Measurements from ENCODE around the gene NAV1.
"Not testable (repeated sequence)": the region's sequence is repeated elsewhere in the genome, so short reads cannot be mapped to it uniquely, and the experiment has no call there.

The NAV1 gene

DNA sequence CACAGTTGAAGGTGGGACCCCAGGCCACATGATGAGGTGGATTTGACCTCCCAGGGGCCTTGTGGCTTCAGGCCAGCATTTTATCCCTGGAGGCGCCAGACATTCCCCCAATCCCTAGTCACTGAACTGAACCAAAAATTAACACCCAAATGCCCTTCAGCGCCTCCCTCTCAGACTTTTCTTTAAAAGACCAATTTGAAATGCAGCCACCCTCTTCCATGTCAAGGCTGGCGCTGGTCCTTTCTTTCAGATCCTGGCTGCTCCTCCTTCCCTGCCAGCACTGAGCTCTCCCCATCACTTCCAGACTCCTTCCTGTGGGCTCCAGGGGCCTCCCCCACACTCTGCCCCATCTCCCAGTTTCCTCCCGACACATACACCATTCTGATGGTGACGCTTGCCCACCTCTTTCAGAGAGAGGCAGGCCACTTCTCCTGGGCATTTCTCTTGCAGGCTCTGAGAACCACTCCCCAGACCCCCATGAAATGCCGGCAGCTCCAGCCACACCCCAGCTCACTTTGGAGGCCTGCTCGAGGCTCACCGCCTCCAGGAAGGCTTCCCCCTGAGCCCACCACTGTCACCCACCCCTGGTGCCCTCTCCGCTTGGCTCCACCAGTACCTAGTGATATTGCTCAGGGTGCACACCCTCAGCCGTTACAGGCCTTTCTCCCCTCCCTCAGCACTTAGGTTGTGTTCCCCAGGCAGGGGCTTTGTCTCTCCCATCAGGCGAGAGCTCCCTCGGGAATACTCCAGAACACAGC, 27.0 kb downstream of the NAV1 start:
- no peak for DNase-seq

DNA sequence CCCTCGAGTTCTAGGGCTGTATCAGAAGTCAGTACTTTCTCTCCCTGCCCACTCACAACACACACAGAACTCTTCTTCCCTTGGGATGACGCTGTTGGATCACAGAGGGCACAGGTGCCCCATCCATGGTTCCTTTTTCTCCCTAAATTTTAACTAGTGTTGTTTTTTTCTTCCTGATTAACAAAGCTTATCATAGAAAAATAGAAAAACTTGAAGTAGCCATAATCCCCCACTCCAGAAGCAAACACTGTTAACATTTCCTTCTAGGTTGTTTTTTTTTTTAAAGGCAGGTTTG, 27.5 kb downstream of the NAV1 start:
- no peak for DNase-seq

DNA sequence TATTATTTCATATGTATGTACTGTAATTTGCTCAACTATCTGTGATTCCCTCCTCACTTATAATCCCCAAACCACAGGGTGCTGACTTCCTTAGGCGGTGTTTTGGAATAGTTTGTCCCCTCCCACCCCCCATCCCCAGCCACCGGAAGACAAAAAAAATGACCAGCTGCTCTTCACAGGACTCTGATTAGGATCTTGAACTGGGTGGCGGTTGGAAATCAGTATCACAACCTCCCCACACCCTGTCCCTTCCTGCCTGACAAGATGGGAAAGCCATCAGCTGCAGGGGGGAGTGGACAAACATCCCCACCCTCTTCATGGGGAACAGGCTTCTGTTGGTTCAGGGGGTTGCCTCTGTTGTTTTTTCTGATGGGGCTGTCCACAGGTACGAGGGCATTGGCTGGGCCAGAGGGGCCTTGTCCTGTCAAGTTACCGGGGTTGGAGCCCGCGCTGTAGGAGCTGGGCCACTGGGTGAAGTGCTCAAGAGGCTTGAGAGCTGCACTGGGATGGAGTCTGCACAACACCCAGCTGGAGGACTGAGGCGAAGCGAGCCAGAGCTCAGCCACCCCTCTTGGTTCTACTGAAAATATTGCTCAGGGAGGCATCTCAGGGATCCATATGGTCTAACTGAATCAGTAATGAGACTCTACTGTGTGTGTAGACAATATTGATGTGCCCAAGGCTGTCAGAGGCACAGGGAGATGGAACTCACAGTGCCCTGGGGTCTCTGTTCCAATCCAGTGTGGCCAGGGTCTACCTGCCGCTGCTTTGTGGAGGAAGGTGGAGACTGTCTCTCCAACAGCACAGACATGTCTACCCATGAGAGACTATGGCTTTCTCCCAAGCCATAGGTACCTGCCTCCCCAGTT, 28.2 kb downstream of the NAV1 start:
- DNase-seq = no peak

DNA sequence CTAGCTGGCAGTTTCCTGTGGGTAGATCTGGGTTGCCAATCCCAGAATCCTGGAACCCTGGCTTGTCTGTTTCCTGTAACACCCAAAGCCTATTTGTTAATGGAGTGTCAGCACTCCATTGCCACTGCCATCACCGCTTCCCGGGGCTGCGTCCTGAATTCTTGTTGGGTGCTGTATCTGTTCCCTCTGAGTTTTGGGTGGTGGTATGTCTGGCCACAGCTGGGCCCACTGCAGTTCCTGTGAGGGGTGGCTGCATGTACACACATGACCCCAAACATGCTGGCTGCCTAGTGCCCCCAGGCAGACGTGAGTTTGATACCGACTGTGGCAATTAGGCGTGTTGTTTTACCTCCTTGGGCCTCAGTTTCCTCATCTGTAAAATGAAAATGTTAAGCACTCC, 29.3 kb downstream of the NAV1 start:
- no peak for DNase-seq

DNA sequence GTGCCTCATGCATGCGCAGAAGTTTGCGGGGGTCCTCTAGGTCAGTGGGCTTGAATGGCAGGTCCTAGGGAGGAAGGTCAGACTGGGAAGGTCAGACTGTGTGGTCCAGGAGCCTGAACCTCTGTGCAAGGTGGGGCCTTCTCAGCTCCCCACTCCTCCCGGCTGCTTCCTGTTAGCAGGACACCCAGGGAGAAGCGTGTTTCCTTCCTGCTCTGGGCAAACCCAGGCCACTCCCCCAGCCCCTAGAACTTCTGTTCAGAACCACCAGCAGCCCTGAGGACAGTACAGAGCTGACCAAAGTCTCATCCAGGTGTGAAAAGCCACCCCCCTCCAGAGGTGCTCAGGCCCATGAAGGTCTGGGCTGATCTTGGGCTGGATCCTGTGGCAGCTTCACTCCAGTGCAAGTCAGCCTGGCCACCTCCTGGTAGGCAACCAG, 29.9 kb downstream of the NAV1 start:
- DNase-seq = no peak

DNA sequence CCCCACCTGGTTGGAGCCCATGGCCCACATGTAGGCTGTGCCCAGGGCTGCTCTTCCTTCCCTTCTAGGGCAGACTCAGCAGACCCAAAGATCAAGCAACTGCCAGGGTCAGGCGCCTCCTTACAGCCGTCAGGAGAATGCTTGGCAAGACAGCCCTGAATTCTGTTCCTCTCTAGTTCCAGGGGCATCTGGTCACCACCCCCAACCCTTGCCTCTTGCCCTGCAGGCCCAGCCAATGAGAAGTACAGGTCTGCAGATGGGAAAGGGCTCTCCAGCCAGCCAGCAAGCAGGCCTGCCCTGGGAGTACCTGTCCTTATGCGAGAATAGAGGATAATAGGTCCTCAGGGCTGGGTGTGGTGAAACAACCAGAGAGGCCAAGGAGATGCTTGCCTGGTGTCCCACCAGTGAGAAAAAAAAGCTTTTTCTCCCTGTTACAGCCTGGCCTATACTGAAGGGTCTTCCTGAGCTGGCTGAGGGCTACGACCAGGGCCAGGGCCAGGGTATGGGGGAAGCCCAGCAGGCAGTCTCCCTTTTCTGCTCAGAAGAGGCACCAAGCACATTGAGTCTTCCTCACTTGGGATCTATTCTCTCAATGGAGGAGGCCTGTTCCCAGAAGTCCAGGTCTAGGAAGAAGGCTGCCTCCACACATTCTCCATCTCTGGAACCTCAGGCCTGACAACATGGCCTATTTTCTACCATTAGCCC, 31.4 kb downstream of the NAV1 start:
- no peak for DNase-seq

DNA sequence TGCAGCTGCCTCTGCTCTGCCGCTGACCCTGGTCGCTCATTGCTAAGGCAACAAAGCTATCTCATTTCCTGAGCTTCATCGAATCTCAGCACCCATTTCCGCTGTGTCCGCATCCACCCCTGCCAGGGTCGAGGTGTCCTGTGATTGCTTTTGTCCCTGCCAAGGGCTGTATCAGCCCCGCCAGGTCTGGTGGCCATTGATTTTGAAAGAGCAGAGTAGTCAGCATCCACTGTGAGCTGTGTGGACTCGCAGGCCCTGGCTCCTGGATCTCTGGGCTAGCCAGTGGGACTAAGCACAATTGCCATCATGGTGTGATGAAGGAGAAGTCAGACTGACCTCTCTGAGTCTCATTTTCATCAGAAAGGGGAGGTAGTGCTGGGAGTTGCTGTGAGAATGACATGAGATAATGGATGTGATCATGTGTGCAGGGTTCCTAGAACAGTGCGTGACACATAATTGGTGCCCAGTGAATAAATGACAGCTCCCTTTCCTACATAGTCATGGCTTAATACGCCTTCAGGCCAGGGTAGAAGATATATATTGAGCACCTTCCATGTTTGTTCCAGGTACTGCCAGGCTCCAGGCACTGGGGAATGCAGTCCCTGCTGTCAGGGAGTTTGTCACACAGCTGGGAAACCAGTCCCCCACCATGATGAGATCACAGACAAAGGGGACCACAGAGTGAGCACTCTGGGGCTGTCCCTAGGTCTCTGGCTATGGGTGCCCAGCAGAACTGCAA, 32.1 kb downstream of the NAV1 start:
- DNase-seq = no peak

DNA sequence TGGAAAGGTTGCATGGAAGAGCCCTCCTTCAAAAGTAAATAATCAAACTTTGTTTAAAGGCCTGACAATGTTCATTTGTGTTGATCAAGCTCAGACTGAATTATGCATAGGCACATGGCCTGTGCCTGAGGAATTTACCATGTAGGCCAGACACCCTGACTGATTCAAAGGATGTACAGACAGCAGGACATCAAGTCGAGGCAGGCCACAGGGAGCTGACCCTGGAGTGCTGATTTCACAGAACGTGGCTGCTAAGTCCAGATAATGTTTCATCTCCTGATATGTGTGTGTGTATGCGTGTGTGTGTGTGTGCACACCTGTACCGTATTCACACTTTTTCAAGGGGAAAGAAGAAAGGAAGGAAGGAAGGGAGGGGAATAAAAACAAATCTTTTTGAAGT, 34.1 kb downstream of the NAV1 start:
- DNase-seq = no peak

DNA sequence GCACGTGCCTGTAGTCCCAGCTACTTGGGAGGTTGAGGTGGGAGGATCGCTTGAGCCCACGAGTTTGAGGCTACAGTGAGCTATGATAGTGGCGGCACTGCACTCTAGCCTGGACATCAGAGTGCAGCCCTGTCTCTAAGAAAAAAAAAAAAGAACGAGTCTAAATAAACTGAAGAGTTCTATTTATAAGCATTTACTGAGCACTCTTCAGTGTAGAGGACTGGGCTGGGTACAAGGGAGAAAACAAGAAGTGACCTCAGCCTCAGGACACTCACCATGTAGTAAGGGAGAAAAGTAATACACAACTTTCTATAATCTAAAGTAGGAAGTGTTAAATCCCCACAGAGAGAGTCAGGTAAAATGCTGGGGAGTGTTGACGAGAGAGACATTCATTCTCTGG, 35.0 kb downstream of the NAV1 start:
- DNase-seq = no peak

DNA sequence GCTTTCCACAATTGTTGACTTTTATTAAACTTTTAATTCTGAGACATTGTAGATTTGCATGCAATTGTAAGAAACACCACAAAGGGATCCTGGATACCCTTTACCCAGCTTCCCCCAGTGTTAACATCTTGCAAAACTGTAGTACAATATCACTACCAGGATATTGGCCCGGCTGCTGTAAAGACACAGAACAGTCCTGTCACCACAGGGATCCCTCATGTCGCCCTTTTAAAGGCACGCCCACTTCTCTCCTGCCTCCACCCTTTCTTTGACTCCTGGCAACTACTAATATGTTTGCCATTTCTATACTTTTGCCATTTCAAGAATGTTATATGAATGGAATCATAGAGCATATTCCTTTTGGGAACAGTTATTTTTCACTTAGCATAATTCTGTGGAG, 37.0 kb downstream of the NAV1 start:
- no peak for DNase-seq

DNA sequence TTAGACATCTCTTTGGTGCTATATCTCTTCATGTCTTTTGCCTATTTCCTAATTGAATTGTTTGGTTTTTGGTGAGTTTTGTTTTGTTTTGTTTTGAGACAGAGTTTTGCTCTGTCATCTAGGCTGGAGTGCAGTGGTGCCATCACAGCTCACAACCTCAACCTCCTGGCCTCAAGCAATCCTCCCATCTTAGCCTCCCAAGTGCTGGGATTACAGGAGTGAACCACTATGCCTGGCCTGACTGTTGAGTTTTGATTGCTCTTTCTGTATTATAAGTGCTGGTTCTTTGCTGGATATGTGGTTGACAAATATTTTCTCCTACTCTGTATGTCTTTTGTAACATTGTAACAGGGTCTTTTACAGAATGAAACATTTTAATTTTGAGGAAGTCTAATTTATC, 38.0 kb downstream of the NAV1 start:
- DNase-seq = no peak

DNA sequence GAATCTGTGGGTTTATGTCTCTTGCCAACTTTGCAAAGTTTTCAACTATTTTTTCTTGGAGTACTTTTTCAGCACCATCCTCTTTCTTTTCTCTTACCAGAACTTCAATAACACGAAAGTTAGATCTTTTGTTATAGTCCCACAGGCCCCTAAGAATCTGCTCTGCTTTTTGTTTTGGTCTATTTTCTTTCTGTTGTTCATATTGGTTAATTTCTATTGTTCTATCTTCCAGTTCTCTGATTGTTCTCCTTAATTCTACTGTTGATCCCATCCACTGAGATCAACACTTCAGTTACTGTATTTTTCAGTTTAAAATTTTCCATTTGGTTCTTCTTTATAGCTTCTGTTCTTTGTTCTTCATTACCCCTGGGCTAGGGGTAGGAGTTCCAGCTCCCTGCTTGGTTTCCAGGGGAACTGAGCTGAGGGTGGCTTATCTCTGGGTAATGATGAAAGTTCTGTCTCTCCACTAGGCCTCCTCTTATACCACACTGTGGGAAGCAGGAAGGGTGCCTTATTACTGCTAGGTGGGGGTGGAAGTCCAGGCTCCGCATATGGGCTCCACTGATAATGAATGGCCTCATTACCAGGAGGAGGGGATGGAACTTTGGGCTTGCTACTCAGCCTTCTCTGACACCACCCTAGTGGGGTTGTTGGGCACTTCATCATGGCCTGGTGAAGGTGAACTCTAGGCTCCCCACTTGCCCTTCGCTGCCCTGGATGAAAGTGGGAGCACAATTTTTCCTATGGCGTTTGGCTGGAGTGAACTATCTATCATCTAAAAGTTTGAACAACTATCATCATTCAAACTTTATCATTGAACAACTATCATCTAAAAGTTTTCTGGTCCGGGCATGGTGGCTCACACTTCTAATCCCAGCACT, 39.3 kb downstream of the NAV1 start:
- no peak for DNase-seq

DNA sequence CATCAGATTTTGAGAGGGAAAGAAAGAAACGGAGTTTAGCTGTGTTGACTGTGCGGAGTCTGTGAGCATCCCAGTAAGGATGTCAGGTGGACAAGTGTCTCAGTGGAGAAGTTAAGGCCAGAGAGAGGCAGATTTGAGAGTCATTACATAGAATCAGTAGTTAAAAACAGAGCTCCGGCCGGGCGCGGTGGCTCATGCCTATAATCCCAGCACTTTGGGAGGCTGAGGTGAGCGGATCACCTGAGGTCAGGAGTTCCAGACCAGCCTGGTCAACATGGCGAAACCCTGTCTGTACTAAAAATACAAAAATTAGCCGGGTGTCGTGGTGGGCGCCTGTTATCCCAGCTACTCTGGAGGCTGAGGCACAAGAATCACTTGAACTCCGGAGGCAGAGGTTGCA, 42.4 kb downstream of the NAV1 start:
- DNase-seq = not testable (repeated sequence)

DNA sequence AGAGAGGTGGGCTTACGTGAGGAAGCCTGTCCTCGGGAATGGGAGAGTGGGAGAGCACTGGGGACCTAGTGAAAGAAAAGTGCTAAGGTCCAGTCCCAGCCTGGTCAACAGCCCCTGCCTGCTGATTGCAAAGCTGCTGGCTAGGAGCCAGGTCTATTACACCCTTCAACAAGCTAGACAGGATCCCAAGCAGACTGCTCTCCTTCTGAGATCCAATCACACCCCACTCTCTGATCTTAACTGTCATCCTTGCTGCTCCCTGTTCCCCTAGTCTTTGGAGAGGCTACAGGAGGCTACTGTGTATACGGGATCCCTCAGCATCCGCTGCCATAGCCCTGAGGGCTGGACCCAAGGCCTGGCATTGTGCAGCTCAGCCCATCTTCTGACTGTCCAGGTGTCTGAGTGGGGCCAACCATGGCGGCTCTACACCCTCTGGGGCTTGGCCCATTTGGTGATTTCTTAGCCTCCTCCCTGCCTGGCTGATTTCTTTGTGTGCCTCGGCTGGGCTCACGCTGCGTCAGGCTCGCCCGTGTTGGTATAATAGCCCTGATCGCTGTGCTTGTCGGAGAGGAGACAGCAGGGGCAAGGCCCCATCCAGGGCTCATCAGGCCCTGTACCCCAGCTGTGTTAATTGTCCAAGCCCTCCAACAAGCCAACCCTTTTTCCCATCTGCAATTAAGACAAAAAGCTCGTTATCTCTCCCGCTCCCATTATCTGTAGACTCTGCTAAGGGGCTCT, 43.9 kb downstream of the NAV1 start:
- DNase-seq = peak; percentile 37

DNA sequence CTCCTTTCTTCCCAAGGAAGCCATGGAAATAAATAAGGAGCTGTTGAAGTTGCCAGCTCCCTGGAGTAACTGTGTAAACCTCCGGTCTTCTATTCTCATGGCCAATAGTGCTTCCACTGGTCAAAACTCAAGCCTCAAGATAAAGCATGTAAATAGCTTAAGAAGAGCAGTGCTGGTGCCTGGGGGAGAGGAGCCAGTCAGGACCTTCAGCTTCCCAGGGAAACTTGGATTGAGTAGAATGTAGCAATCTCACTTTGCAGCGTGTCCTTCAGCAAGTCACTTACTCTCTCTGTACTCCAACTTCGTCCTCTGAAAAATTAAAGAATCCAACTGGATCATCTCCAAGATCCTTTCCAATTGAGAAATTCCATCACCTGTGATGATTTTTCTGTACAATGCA, 44.7 kb downstream of the NAV1 start:
- no peak for DNase-seq

DNA sequence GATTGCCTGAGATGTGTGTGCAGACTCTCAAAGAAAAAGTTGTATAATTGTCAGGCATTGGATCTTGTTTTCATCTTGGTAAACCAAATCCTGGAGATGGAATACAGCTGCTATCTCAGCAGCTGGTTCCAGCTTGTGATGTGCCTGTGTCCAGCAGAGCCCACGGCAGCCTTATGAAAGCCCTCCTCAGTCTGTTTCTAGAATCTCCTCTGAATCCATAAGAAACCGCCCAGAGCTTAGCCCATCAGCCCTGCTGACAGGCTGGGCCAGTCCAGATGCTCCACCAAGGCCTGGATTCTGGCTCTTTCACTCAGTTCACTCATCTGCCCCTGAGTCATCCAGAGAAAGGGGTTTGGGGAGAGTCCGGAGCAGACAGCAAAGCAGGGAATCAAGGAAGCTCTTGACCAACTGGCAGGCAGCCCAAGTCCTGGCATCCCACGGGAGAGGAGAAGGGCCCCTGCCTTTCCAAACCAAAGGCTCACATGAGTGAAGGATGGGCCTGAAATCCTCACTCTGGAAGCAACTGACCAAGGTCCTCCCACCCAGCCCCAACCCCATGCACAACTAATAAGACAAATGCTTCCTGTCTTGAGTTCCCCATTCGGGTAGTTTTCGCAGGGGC, 45.7 kb downstream of the NAV1 start:
- peak; percentile 84 for DNase-seq

DNA sequence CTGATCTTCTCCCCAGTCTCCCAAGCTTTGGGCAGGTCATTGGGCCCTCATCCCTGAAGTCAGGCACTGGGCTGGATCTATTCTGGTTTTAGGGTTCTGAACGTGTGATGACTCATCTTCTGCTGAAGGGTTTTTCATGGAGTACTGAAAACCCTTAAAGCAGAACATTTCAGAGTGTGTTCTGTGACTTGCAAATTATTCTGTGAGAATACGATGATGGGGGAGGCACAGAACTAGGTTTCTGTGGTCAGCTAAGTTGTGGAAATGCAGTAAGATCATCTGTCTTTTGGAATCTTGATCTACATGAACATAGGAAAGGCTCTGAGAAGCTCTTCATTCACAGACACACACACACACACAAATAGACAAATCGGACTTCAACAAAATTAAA, 46.2 kb downstream of the NAV1 start:
- peak; percentile 79 for DNase-seq

DNA sequence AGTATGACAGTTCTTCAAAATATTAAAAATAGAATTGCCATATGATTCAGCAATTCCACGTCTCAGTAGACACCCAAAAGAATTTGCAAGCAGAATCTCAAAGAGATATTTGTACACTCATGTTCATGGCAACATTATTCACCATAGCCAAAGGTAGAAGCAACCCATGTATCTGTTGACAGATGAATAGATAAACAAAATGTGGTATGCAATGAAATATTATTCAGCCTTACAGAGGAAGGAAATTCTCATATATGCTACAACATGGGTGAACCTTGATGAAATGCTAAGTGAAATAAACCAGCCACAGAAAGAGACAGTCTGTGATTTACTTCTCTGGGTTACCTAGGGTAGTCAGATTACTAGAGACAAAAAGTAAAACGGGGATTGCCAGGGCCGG, 47.0 kb downstream of the NAV1 start:
- DNase-seq = peak; percentile 72

DNA sequence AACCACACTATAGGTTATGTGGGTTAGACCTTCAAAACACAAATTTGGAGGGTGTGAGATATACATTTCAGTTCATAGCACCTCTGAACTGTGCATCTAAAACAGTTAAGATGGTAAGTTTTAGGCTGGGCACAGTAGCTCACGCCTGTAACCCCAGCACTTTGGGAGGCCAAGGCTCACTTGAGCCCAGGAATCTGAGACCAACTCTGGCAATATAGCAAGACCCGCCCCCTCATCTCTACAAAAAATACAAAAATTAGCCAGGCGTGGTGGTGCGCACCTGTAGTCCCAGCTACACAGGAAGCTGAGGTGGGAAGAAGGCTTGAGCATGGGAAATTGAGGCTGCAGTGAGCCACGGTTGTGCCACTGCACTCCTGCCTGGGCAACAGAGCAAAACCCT, 47.9 kb downstream of the NAV1 start:
- no peak for DNase-seq

DNA sequence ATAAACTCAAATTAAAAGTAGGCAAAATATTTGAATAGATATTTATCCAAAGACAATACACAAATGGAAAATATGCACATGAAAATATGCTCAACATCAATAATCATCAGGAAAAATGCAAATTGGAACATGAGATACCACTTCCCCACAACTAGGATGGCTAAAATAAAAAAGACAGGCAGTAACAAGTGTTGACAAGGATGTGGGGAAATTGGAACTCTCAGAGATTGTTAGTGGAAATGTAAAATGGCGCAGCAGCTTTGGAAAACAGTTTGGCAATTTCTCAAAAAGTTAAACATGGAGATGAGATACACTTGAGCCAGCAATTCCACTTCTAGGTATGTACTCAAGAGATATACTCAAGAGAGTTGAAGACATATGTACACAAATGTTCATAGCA, 48.8 kb downstream of the NAV1 start:
- DNase-seq = no peak

Measured in fibroblast of skin of right quadriceps (primary cell).